H9 (cell line): Measurements from ENCODE around the gene HMCN1. TPM values are rescaled to one million over a fixed set of nuclear protein-coding genes. Genes with fewer than 3 reads are reported as not detected.

ENCODE experiments used
- DNase-seq: peaks from one replicate; pipeline ENCODE4 v3.0.0-alpha.2; 2017
- H2AFZ ChIP-seq: one replicate; pipeline ENCODE4 v1.6.1; 2013; ENCODE audit warnings: mild to moderate bottlenecking, low read length, control low read depth, moderate library complexity
- H2AK5ac ChIP-seq: 2 replicates; pipeline ENCODE4 v1.6.1; 2013; ENCODE audit warnings: low read length, control low read depth, mixed read lengths; ENCODE audit not compliant: insufficient read length
- H2BK120ac ChIP-seq: one replicate; pipeline ENCODE4 v1.6.1; 2013; ENCODE audit warnings: low read depth, mild to moderate bottlenecking, low read length, control low read depth, inconsistent platforms; ENCODE audit not compliant: poor library complexity, severe bottlenecking
- H2BK12ac ChIP-seq: 2 replicates; pipeline ENCODE4 v1.6.1; 2013; ENCODE audit warnings: low read length, control low read depth, mixed read lengths, low read depth; ENCODE audit not compliant: insufficient read length
- H2BK15ac ChIP-seq: 2 replicates; pipeline ENCODE4 v1.6.1; 2013; ENCODE audit warnings: low read depth, low read length, control low read depth
- H2BK20ac ChIP-seq: one replicate; pipeline ENCODE4 v1.6.1; 2013; ENCODE audit warnings: low read depth, mild to moderate bottlenecking, low read length, control low read depth, inconsistent platforms; ENCODE audit not compliant: poor library complexity, severe bottlenecking
- H2BK5ac ChIP-seq: 2 replicates; pipeline ENCODE4 v1.6.1; 2013; ENCODE audit warnings: low read length, control low read depth, mixed read lengths; ENCODE audit not compliant: insufficient read length
- H3K14ac ChIP-seq: 2 replicates; pipeline ENCODE4 v1.6.1; 2013; ENCODE audit warnings: low read length, control low read depth; ENCODE audit not compliant: insufficient read depth
- H3K18ac ChIP-seq: 2 replicates; pipeline ENCODE4 v1.6.1; 2013; ENCODE audit warnings: low read depth, mild to moderate bottlenecking, mixed read lengths, low read length, control low read depth; ENCODE audit not compliant: insufficient read length
- H3K23ac ChIP-seq: 2 replicates; pipeline ENCODE4 v1.6.1; 2013; ENCODE audit warnings: low read length, control low read depth, mixed read lengths, low read depth; ENCODE audit not compliant: insufficient read length
- H3K23me2 ChIP-seq: 2 replicates; pipeline ENCODE4 v1.6.1; 2013; ENCODE audit warnings: low read depth, mild to moderate bottlenecking, mixed read lengths, low read length, control low read depth; ENCODE audit not compliant: insufficient read length, poor library complexity, severe bottlenecking
- H3K27ac ChIP-seq: 2 replicates; pipeline ENCODE4 v1.5.1; 2013; ENCODE audit warnings: low read length, control low read depth, mixed read lengths, low read depth; ENCODE audit not compliant: insufficient read length
- H3K27me3 ChIP-seq: 2 replicates; pipeline ENCODE4 v1.6.1; 2013; ENCODE audit warnings: low read length, control low read depth, inconsistent platforms; ENCODE audit not compliant: insufficient read depth
- H3K4ac ChIP-seq: 2 replicates; pipeline ENCODE4 v1.6.1; 2013; ENCODE audit warnings: low read depth, mild to moderate bottlenecking, control low read depth, inconsistent platforms, low read length, moderate library complexity
- H3K4me1 ChIP-seq: 2 replicates; pipeline ENCODE4 v1.6.1; 2013; ENCODE audit warnings: low read length, control low read depth, inconsistent platforms; ENCODE audit not compliant: insufficient read depth
- H3K4me2 ChIP-seq: 2 replicates; pipeline ENCODE4 v1.6.1; 2013; ENCODE audit warnings: low read length, control low read depth, mixed read lengths; ENCODE audit not compliant: insufficient read length, insufficient read depth
- H3K56ac ChIP-seq: 2 replicates; pipeline ENCODE4 v1.6.1; 2013; ENCODE audit warnings: low read depth, mild to moderate bottlenecking, mixed read lengths, low read length, control low read depth; ENCODE audit not compliant: insufficient read length
- H3K79me1 ChIP-seq: 2 replicates; pipeline ENCODE4 v1.6.1; 2013; ENCODE audit warnings: low read depth, mild to moderate bottlenecking, moderate library complexity, low read length, control low read depth, inconsistent platforms; ENCODE audit not compliant: insufficient read depth, poor library complexity, severe bottlenecking
- H3K79me2 ChIP-seq: 2 replicates; pipeline ENCODE4 v1.6.1; 2013; ENCODE audit warnings: low read length, control low read depth, inconsistent platforms; ENCODE audit not compliant: insufficient read depth
- H3K9ac ChIP-seq: 2 replicates; pipeline ENCODE4 v1.6.1; 2013; ENCODE audit warnings: low read length, control low read depth, mixed read lengths; ENCODE audit not compliant: insufficient read length; ENCODE audit errors: extremely low read depth
- H3K9me3 ChIP-seq: one replicate; pipeline ENCODE4 v1.6.1; 2013; ENCODE audit warnings: low read depth, low read length, inconsistent platforms; ENCODE audit not compliant: control insufficient read depth
- H3T11ph ChIP-seq: one replicate; pipeline ENCODE4 v1.6.1; 2013; ENCODE audit warnings: mild to moderate bottlenecking, low read length, control low read depth, inconsistent platforms
- H4K20me1 ChIP-seq: one replicate; pipeline ENCODE4 v1.6.1; 2013; ENCODE audit not compliant: control insufficient read depth, insufficient read length, insufficient read depth
- H4K5ac ChIP-seq: 2 replicates; pipeline ENCODE4 v1.6.1; 2013; ENCODE audit warnings: low read depth, mild to moderate bottlenecking, mixed read lengths, low read length, control low read depth; ENCODE audit not compliant: insufficient read length
- H4K8ac ChIP-seq: replicated peaks from 2 replicates; pipeline ENCODE4 v1.6.1; 2013; ENCODE audit warnings: low read length, control low read depth, mixed read lengths, low read depth; ENCODE audit not compliant: insufficient read length
- H4K91ac ChIP-seq: 2 replicates; pipeline ENCODE4 v1.6.1; 2013; ENCODE audit warnings: low read depth, mild to moderate bottlenecking, moderate library complexity, mixed read lengths, low read length, control low read depth; ENCODE audit not compliant: insufficient read length
- H3K27ac Mint-ChIP-seq, 3 experiments: 2 replicates in 2 of 3; 3 replicates in 1 of 3; pipeline ENCODE4 v1.8.0; 2020 to 2021; ENCODE audit warnings: mixed read lengths in 3 of 3, mild to moderate bottlenecking in 1 of 3, moderate library complexity in 1 of 3
- H3K27me3 Mint-ChIP-seq: 2 replicates; pipeline ENCODE4 v1.8.0; 2021; ENCODE audit warnings: low read depth, mild to moderate bottlenecking, moderate library complexity, mixed read lengths
- H3K36me3 Mint-ChIP-seq, 3 experiments: 2 replicates in 2 of 3; 3 replicates in 1 of 3; pipeline ENCODE4 v1.8.0; 2020 to 2021; ENCODE audit warnings: low read depth in 3 of 3, mixed read lengths in 3 of 3; ENCODE audit not compliant: insufficient read depth in 1 of 3
- H3K4me1 Mint-ChIP-seq, 2 experiments: 2 replicates each; pipeline ENCODE4 v1.8.0; 2020; ENCODE audit warnings: mixed read lengths in 2 of 2
- H3K4me3 Mint-ChIP-seq, 2 experiments: 2 replicates in 1 of 2; 3 replicates in 1 of 2; pipeline ENCODE4 v1.8.0; 2020 to 2021; ENCODE audit warnings: mild to moderate bottlenecking in 2 of 2, mixed read lengths in 2 of 2, moderate library complexity in 1 of 2
- H3K9me3 Mint-ChIP-seq, 2 experiments: 2 replicates in 1 of 2; 3 replicates in 1 of 2; pipeline ENCODE4 v1.8.0; 2020; ENCODE audit warnings: mild to moderate bottlenecking in 2 of 2, mixed read lengths in 2 of 2, moderate library complexity in 1 of 2
- WGBS: extraction: QIAGEN DNeasy Blood & Tissue Kit; methylation state at CpG from one replicate; pipeline ENCODE4 v1.1.7; 2013; ENCODE audit warnings: missing lambda C conversion rate, low lambda C conversion rate, mixed read lengths; ENCODE audit not compliant: insufficient read length; ENCODE audit errors: extremely low coverage; 5-methylcytosine and 5-hydroxymethylcytosine counted together
- total RNA-seq: library from RNA; stranded (reverse); gene quantifications from 2 replicates; pipeline ENCODE4 v1.2.1, GENCODE V29; 2021
- TF ChIP-seq, protein P1 (sequence below): fragments of 200-600 bp; sonication (generic); conservative IDR thresholded peaks from 3 replicates; pipeline ENCODE4 v1.8.0; 2021; ENCODE audit warnings: antibody characterized with exemption, mild to moderate bottlenecking

The HMCN1 gene
- total RNA-seq, 1 experiment from 2014 or later = 3.3 TPM

DNA sequence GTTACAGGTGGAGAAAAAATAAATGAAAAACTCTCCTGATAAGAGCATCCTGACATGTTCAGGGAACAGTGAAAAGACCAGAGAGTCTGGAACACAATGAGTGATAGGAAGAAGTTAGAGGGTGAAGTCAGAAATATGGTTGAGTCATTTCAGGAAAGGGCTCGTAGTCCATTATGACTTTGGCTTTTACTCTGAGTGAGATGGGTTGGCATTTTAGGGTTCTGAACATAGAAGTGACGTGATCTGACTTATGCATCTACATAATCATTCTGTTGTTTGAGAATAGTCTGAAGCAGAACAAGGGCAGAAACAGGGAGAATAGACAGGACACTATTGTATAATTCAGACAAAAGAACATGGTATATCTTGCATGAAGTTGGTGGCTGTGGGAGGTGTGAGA is 5.8 kb downstream of the HMCN1 start:
- no peak overlapping the region for H3K14ac ChIP-seq
- no peak overlapping the region for H4K5ac ChIP-seq
- no peak overlapping the region for H3K56ac ChIP-seq
- H3T11ph ChIP-seq = no peak overlapping the region
- no peak overlapping the region for H3K4me2 ChIP-seq
- no peaks in the 10 kb centered on the region for H3K23me2 ChIP-seq
- no peak overlapping the region for H2BK5ac ChIP-seq
- H3K23ac ChIP-seq = no peak overlapping the region
- no peak overlapping the region for H4K8ac ChIP-seq
- 0 out of 2 replicates have a peak, but pooled peaks cover 1% of the 10 kb centered on the region for H3K79me2 ChIP-seq
- no CpG with 5 or more reads among the region's 2 CpGs for WGBS
- H3K4me3 Mint-ChIP-seq = no peak overlapping the region
- H3K79me1 ChIP-seq = no peaks in the 10 kb centered on the region
- no peak overlapping the region for H4K91ac ChIP-seq
- no peaks in the 10 kb centered on the region for H3K27me3 ChIP-seq
- no peak overlapping the region for H2BK20ac ChIP-seq
- no peaks in the 10 kb centered on the region for H3K9me3 ChIP-seq
- H3K27ac ChIP-seq = no peak overlapping the region
- TF ChIP-seq, protein P1, sequence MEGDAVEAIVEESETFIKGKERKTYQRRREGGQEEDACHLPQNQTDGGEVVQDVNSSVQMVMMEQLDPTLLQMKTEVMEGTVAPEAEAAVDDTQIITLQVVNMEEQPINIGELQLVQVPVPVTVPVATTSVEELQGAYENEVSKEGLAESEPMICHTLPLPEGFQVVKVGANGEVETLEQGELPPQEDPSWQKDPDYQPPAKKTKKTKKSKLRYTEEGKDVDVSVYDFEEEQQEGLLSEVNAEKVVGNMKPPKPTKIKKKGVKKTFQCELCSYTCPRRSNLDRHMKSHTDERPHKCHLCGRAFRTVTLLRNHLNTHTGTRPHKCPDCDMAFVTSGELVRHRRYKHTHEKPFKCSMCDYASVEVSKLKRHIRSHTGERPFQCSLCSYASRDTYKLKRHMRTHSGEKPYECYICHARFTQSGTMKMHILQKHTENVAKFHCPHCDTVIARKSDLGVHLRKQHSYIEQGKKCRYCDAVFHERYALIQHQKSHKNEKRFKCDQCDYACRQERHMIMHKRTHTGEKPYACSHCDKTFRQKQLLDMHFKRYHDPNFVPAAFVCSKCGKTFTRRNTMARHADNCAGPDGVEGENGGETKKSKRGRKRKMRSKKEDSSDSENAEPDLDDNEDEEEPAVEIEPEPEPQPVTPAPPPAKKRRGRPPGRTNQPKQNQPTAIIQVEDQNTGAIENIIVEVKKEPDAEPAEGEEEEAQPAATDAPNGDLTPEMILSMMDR = no peak
- H3K4me1 Mint-ChIP-seq = peaks cover 10 to 11% of the 10 kb centered on the region in 2 experiments
- H3K27me3 Mint-ChIP-seq = peaks cover 4% of the 10 kb centered on the region
- no peaks in the 10 kb centered on the region for H4K20me1 ChIP-seq
- H2AFZ ChIP-seq = no peak overlapping the region
- no peak overlapping the region for H2BK15ac ChIP-seq
- no peak overlapping the region for H3K9ac ChIP-seq
- peaks cover 3% of the 10 kb centered on the region; the same call in 1 of the 2 replicates for H3K4me1 ChIP-seq
- H2AK5ac ChIP-seq = no peak overlapping the region
- H3K9me3 Mint-ChIP-seq = peaks cover 4 to 12% of the 10 kb centered on the region in 2 experiments; a peak in 4 of 5 replicates
- H3K4ac ChIP-seq = no peak overlapping the region
- H3K27ac Mint-ChIP-seq = no peak overlapping the region; a peak in 1 of 7 replicates
- no peak overlapping the region for H2BK120ac ChIP-seq
- DNase-seq = no peak
- H3K36me3 Mint-ChIP-seq = peaks cover 0 to 12% (median 2%) of the 10 kb centered on the region in 3 experiments; a peak in 3 of 7 replicates
- no peak overlapping the region for H2BK12ac ChIP-seq
- H3K18ac ChIP-seq = no peak overlapping the region
